Loucy (cell line): ENCODE results near the gene ANO2.

Experiments used
- H2AFZ ChIP-seq: fragments of 200-600 bp; sonication (generic); 2 replicates; pipeline ENCODE4 v1.6.0; 2016; ENCODE audit warnings: antibody characterized with exemption, mild to moderate bottlenecking, low read length, moderate library complexity
- H3F3A ChIP-seq: fragments of 200-600 bp; 2 replicates; pipeline ENCODE4 v1.6.0; 2016; ENCODE audit warnings: antibody characterized with exemption, low read depth, mild to moderate bottlenecking
- H3K27me3 ChIP-seq: fragments of 200-600 bp; sonication (generic); 2 replicates; pipeline ENCODE4 v1.6.1; 2014; ENCODE audit warnings: low read length, mild to moderate bottlenecking; ENCODE audit not compliant: insufficient read depth, poor library complexity, severe bottlenecking
- H3K36me3 ChIP-seq: fragments of 200-600 bp; sonication (generic); 2 replicates; pipeline ENCODE4 v1.6.1; 2016; ENCODE audit warnings: low read length; ENCODE audit not compliant: insufficient read depth
- H3K4me1 ChIP-seq: fragments of 200-600 bp; sonication (generic); 2 replicates; pipeline ENCODE4 v1.5.1; 2014; ENCODE audit warnings: low read length, mild to moderate bottlenecking; ENCODE audit not compliant: insufficient read depth, poor library complexity, severe bottlenecking
- H3K4me2 ChIP-seq: fragments of 200-600 bp; sonication (generic); 2 replicates; pipeline ENCODE4 v1.6.0; 2014; ENCODE audit warnings: antibody characterized with exemption, low read length, low read depth, mild to moderate bottlenecking; ENCODE audit not compliant: poor library complexity, severe bottlenecking
- H3K4me3 ChIP-seq: fragments of 200-600 bp; sonication (generic); 2 replicates; pipeline ENCODE4 v1.5.1; 2014; ENCODE audit warnings: low read length, mild to moderate bottlenecking, mixed read lengths; ENCODE audit not compliant: poor library complexity, severe bottlenecking
- H3K79me2 ChIP-seq: fragments of 200-600 bp; sonication (generic); 2 replicates; pipeline ENCODE4 v1.6.1; 2014; ENCODE audit warnings: low read length; ENCODE audit not compliant: insufficient read depth
- H3K9ac ChIP-seq: fragments of 200-600 bp; sonication (generic); 2 replicates; pipeline ENCODE4 v1.6.0; 2014; ENCODE audit warnings: mild to moderate bottlenecking, low read depth, low read length, moderate library complexity; ENCODE audit not compliant: poor library complexity, severe bottlenecking
- H3K9me2 ChIP-seq: fragments of 200-600 bp; sonication (generic); replicated peaks from 2 replicates; pipeline ENCODE4 v1.6.1; 2016; ENCODE audit warnings: low read depth, low read length, mixed read lengths
- H3K9me3 ChIP-seq: fragments of 200-600 bp; sonication (generic); 2 replicates; pipeline ENCODE4 v1.6.1; 2014; ENCODE audit warnings: mild to moderate bottlenecking, antibody characterized with exemption, low read length, low read depth; ENCODE audit not compliant: insufficient read depth
- H4K20me1 ChIP-seq: fragments of 200-600 bp; sonication (generic); 2 replicates; pipeline ENCODE4 v1.6.0; 2014; ENCODE audit warnings: antibody characterized with exemption, low read length, mild to moderate bottlenecking; ENCODE audit not compliant: insufficient read depth, poor library complexity, severe bottlenecking
- EZH2phosphoT487 ChIP-seq: fragments of 200-600 bp; IDR thresholded peaks from 2 replicates; pipeline ENCODE4 v1.6.1; 2018; ENCODE audit warnings: antibody characterized with exemption, mild to moderate bottlenecking, moderate library complexity, borderline replicate concordance
- TF ChIP-seq, protein P1 (sequence below): fragments of 200-600 bp; sonication (generic); conservative IDR thresholded peaks from 2 replicates; pipeline ENCODE4 v1.5.1; 2014; ENCODE audit warnings: mild to moderate bottlenecking, antibody characterized with exemption, low read length

Gene ANO2

GRCh38 chr12:5573390-5573789, 371.7 kb downstream of the ANO2 start:
- Histone ChIP-seq H3K27me3 (no peaks in the 10 kb centered on the region), H3K4me3 (no peak overlapping the region), H3K4me1 (no peaks in the 10 kb centered on the region), H3K9ac (no peak overlapping the region), H4K20me1 (no peaks in the 10 kb centered on the region), H3K79me2 (no peaks in the 10 kb centered on the region), H3F3A (no peaks in the 10 kb centered on the region), H3K36me3 (no peaks in the 10 kb centered on the region), H3K9me3 (no peaks in the 10 kb centered on the region), H3K4me2 (no peak overlapping the region), H2AFZ (no peak overlapping the region), H3K9me2 (no peaks in the 10 kb centered on the region)
- TF ChIP-seq, protein P1, sequence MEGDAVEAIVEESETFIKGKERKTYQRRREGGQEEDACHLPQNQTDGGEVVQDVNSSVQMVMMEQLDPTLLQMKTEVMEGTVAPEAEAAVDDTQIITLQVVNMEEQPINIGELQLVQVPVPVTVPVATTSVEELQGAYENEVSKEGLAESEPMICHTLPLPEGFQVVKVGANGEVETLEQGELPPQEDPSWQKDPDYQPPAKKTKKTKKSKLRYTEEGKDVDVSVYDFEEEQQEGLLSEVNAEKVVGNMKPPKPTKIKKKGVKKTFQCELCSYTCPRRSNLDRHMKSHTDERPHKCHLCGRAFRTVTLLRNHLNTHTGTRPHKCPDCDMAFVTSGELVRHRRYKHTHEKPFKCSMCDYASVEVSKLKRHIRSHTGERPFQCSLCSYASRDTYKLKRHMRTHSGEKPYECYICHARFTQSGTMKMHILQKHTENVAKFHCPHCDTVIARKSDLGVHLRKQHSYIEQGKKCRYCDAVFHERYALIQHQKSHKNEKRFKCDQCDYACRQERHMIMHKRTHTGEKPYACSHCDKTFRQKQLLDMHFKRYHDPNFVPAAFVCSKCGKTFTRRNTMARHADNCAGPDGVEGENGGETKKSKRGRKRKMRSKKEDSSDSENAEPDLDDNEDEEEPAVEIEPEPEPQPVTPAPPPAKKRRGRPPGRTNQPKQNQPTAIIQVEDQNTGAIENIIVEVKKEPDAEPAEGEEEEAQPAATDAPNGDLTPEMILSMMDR, result no peak
- TF ChIP-seq EZH2phosphoT487, result no peak

- Histone ChIP-seq H3K4me3 (no peak overlapping the region), H4K20me1 (no peaks in the 10 kb centered on the region), H3K4me2 (no peak overlapping the region), H3K27me3 (no peaks in the 10 kb centered on the region), H3K79me2 (no peaks in the 10 kb centered on the region), H3K36me3 (no peaks in the 10 kb centered on the region), H3K9ac (no peak overlapping the region), H3K4me1 (no peaks in the 10 kb centered on the region), H3F3A (no peaks in the 10 kb centered on the region), H3K9me3 (no peaks in the 10 kb centered on the region), H2AFZ (no peak overlapping the region), H3K9me2 (no peaks in the 10 kb centered on the region)
- no peak for TF ChIP-seq EZH2phosphoT487
- TF ChIP-seq, protein P1, result no peak
Observed at GRCh38 chr12:5571115-5571514, 373.9 kb downstream of the ANO2 start.

DNA sequence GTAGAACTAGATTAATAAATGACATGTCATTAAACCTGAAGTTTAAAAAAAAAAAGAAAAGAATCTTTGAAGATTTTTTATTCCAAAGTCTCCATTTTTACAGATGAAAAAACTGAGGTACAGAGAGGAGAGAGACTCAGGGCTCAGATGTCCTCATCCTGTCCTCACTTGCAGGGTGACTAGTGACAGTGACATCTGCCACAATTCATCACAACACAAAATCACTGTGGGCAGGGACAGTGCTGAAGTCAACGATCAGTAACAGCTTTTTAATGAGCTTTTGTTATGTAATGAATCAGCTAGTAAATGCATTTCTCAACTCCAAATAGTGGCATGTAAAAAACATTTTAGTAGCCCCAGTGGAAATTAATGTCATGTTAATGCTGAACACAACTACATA, 374.6 kb downstream of the ANO2 start:
- H3K4me1 ChIP-seq, result no peaks in the 10 kb centered on the region
- no peak overlapping the region for H3K4me3 ChIP-seq
- no peak overlapping the region for H3K9ac ChIP-seq
- no peak for TF ChIP-seq EZH2phosphoT487
- TF ChIP-seq, protein P1, result no peak
- no peaks in the 10 kb centered on the region for H3F3A ChIP-seq
- no peaks in the 10 kb centered on the region for H3K79me2 ChIP-seq
- H3K4me2 ChIP-seq, result no peak overlapping the region
- H4K20me1 ChIP-seq, result no peaks in the 10 kb centered on the region
- no peaks in the 10 kb centered on the region for H3K27me3 ChIP-seq
- H3K9me3 ChIP-seq, result no peaks in the 10 kb centered on the region
- H3K36me3 ChIP-seq, result no peaks in the 10 kb centered on the region
- H3K9me2 ChIP-seq, result no peaks in the 10 kb centered on the region
- no peak overlapping the region for H2AFZ ChIP-seq
